NT2/D1 (cell line): ENCODE data around the gene DDX25.

Source experiments
- DNase-seq: peaks from one replicate; pipeline ENCODE4 v3.0.0-alpha.2; 2011; ENCODE audit warnings: low read depth, low spot score
- H3K27me3 ChIP-seq: 2 replicates; pipeline ENCODE4 v1.6.0; 2011; ENCODE audit warnings: mild to moderate bottlenecking; ENCODE audit not compliant: insufficient read length, insufficient read depth
- H3K36me3 ChIP-seq: 2 replicates; pipeline ENCODE4 v1.6.1; 2011; ENCODE audit warnings: mild to moderate bottlenecking, low read length, mixed read lengths; ENCODE audit not compliant: insufficient read depth, insufficient read length
- H3K4me1 ChIP-seq: 2 replicates; pipeline ENCODE4 v1.5.1; 2011; ENCODE audit not compliant: insufficient read depth, insufficient read length
- H3K4me3 ChIP-seq: 2 replicates; pipeline ENCODE4 v1.5.1; 2011; ENCODE audit warnings: low read depth; ENCODE audit not compliant: insufficient read length
- H3K9ac ChIP-seq: 2 replicates; pipeline ENCODE4 v1.6.0; 2011; ENCODE audit warnings: low read depth; ENCODE audit not compliant: insufficient read length
- H3K9me3 ChIP-seq: 2 replicates; pipeline ENCODE4 v1.5.1; 2011; ENCODE audit warnings: mild to moderate bottlenecking, low read length; ENCODE audit not compliant: insufficient read depth
- SUZ12 ChIP-seq: IDR thresholded peaks from 2 replicates; pipeline ENCODE4 v1.6.1; 2011; ENCODE audit not compliant: insufficient read length, insufficient read depth; ENCODE audit errors: extremely low read depth
- YY1 ChIP-seq: IDR thresholded peaks from 2 replicates; pipeline ENCODE4 v1.6.1; 2011; ENCODE audit not compliant: insufficient read length, insufficient read depth
- ZNF274 ChIP-seq: IDR thresholded peaks from 2 replicates; pipeline ENCODE4 v1.6.1; 2011; ENCODE audit warnings: mild to moderate bottlenecking, low read depth, low read length

Gene DDX25

GRCh38 chr11:125939081-125939521 lies 34.8 kb downstream of the DDX25 start:
- Histone ChIP-seq H3K9me3 (no peaks in the 10 kb centered on the region), H3K36me3 (no peaks in the 10 kb centered on the region), H3K4me1 (peaks cover 2% of the 10 kb centered on the region), H3K4me3 (no peak overlapping the region), H3K9ac (no peak overlapping the region), H3K27me3 (no peaks in the 10 kb centered on the region)
- peak; percentile 35 for DNase-seq
- TF ChIP-seq ZNF274: no peak
- no peak for TF ChIP-seq YY1
- TF ChIP-seq SUZ12: no peak

GRCh38 chr11:125940145-125940544 lies 35.8 kb downstream of the DDX25 start:
- Histone ChIP-seq H3K9ac (no peak overlapping the region), H3K9me3 (no peaks in the 10 kb centered on the region), H3K4me3 (no peak overlapping the region), H3K27me3 (no peaks in the 10 kb centered on the region), H3K36me3 (no peaks in the 10 kb centered on the region), H3K4me1 (peaks cover 2% of the 10 kb centered on the region)
- DNase-seq: no peak
- no peak for TF ChIP-seq YY1
- TF ChIP-seq ZNF274: no peak
- TF ChIP-seq SUZ12: no peak

DNA sequence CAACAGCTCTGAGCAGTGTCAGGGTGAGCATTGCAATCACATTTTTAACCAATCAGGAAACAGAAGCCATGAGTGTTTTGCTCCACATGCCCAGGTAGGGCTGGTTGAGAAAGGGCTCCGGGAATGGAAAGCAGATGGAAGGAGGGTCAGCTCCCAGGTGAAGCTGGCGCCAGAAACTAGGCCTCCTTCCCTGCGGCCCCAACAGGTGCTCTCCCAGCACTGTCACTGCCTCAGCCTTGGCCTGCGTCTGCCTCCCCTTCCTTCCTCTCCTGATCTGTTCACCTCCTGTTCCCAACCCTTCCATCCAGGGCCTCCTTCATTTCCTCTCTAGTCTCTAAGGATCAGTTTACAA lies 36.9 kb downstream of the DDX25 start:
- DNase-seq: no peak
- Histone ChIP-seq H3K9ac (no peak overlapping the region), H3K4me3 (no peak overlapping the region)

DNA sequence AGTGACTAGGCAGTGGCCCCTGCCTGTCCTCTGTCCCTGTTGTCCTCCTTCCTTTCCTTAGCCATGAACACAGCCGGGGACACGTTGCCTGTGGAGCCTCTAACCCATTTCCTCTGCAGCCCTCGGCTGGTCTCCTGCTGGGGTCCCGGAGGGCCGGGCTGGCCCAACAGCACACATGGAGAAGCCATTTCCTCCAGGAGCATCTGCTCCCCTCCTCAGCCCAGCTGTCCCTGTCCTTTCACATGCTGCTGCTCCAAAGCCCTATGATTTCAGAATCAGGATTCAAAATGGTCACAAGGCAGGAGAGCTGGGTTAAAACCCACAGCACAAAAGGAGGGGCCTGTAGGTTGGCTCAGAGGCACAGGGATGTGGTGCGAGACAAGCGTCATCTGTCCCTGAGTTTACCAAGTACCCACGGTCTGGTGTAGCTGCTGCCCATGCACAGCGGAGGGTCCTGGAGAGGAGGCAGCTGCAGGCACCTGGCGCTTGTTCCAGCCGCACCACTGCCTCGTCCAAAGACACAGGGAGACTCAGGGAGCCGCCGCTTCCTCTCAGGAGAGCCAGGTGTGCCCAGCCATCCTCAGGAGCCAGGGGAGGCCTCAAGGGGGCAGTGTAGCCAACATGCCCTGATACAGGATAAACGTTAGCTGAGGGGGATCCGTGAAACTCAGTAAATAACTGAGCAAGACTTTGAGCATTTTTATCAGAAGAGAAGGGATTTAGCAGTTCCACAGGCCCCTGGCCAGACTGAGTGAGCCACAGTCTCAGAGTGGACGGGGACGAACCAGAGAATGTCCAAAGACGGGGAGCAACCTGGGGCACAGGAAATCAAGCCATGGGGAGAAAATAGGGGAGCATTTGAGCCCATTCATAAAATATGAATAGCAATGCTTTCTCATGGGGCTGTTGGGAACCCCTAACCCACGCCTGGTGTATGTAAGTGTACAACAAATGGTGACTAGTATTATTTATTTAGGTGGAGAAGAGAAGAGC lies 37.6 kb downstream of the DDX25 start:
- Histone ChIP-seq H3K9me3 (no peaks in the 10 kb centered on the region), H3K27me3 (no peaks in the 10 kb centered on the region), H3K4me3 (no peak overlapping the region), H3K9ac (no peak overlapping the region), H3K36me3 (no peaks in the 10 kb centered on the region), H3K4me1 (peaks cover 6% of the 10 kb centered on the region)
- peak; percentile 51 for DNase-seq
- TF ChIP-seq ZNF274 (no peak), YY1 (no peak), SUZ12 (no peak)

More for the DNA sequence above, 36.9 kb downstream of the DDX25 start:
- H3K9me3 ChIP-seq: no peaks in the 10 kb centered on the region
- no peaks in the 10 kb centered on the region for H3K27me3 ChIP-seq
- TF ChIP-seq ZNF274 (no peak), YY1 (no peak), SUZ12 (no peak)
- peaks cover 6% of the 10 kb centered on the region for H3K4me1 ChIP-seq
- no peaks in the 10 kb centered on the region for H3K36me3 ChIP-seq

GRCh38 chr11:125942771-125943428 lies 38.6 kb downstream of the DDX25 start:
- TF ChIP-seq ZNF274 (no peak), YY1 (no peak), SUZ12 (no peak)
- DNase-seq: no peak
- Histone ChIP-seq H3K9me3 (no peaks in the 10 kb centered on the region), H3K36me3 (no peaks in the 10 kb centered on the region), H3K27me3 (no peaks in the 10 kb centered on the region), H3K9ac (no peak overlapping the region), H3K4me3 (no peak overlapping the region), H3K4me1 (peaks cover 6% of the 10 kb centered on the region)

DNA sequence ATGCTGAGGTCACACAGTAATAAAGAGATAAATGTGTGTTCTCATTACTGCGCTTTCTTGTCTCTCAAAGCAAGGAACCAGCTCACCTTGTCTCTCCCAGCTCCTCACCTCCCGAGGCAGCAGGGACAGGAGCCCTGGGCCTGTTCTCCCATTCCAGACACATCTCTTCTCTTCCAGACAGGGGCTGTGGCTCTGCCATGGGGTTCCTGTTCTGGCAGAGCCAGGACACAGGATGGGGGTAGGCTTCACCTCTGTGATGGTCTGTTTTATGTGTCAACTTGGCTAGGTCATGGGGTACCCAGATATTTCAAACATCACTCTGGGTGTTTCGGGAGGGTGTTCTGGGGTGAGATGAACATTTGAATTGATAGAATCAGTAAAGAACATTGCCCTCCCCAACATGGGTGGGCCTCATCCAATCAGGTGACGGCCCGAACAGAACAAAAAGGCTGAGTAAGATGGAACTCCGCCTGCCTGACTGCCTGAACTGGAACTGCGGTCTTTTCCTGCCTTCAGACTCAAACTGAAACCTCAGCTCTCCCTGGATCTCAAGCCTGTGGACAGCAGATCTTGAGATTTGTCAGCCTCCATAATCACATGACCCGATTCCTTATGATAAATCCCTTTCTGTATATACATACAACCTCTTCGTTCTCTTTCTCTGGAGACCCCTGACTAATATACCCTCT lies 39.5 kb downstream of the DDX25 start:
- no peak overlapping the region for H3K4me3 ChIP-seq
- no peaks in the 10 kb centered on the region for H3K36me3 ChIP-seq
- no peak for TF ChIP-seq ZNF274
- TF ChIP-seq SUZ12: no peak
- no peak for TF ChIP-seq YY1
- H3K27me3 ChIP-seq: no peaks in the 10 kb centered on the region
- DNase-seq: no peak
- H3K9ac ChIP-seq: no peak overlapping the region
- H3K4me1 ChIP-seq: peaks cover 6% of the 10 kb centered on the region
- H3K9me3 ChIP-seq: no peaks in the 10 kb centered on the region
